ENCODE measurements around the gene AHR.

Gene AHR

DNA sequence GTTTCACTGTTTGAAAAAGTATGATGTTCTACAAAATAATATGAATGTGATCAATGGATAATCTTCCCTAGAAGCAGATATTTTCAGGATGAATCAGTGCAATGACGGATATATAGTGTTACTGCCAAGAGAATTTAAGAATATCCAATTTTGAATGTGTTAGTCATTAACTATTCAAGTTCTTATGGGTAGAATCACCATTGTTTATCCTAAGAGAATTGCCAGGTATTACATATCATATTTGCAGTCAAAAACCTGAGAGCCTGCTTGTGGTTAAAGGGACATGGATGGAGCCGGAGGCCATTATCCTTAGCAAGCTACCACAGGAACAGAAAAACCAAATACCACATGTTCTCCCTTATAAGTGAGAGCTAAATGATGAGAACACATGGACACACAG lies 26.9 kb downstream of the AHR start:
- DNase-seq (ENCODE audit: extremely low read depth, low read depth): no peak
- TF ChIP-seq CTCF (IDR thresholded peaks at IDR 0.05; ENCODE audit: low read depth, low read length): no peak

DNA sequence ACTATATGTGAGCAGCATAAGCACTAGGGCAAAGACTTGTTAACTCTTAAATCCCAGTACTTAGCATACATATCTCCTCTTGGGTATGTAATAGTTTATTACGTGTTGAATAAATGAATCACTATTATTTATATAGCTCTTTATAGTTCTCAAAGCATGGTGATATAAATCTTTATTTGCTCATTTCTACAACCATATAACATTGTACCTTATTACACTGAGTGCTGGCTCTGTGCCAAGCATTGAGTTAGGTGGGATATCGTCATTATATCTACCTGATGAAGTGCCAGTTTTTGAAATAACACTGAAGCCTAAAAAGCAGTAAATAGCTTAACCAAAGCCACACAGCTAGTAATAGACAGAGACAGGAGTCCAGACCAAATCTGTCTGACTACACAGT lies 27.9 kb downstream of the AHR start:
- TF ChIP-seq CTCF (IDR thresholded peaks at IDR 0.05; ENCODE audit: low read depth, low read length): no peak
- no peak for DNase-seq (ENCODE audit: extremely low read depth, low read depth)

DNA sequence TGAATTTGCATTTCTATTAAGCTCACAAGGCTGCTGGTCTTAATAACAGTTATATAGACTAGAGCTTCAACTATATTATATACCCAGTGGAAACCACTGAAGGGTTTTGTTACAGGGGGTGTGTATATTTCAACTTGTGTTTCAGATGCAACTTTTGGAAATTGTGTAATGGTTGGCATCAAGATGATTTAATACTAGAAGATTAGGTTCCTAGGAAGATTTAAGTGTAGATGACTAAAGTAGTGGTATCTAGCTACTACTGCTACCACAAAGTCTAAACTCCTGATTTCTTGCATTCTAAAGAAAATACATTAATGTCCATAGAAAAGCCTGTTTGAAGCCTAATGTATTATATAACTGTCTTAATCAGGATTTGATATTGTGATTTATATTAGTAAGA lies 30.2 kb downstream of the AHR start:
- no peak for TF ChIP-seq CTCF (IDR thresholded peaks at IDR 0.05; ENCODE audit: low read depth, low read length)
- DNase-seq (ENCODE audit: extremely low read depth, low read depth): no peak

- DNase-seq (ENCODE audit: extremely low read depth, low read depth): no peak
- no peak for TF ChIP-seq CTCF (IDR thresholded peaks at IDR 0.05; ENCODE audit: low read depth, low read length)
Observed at GRCh38 chr7:17329440-17329839, 31.0 kb downstream of the AHR start.

GRCh38 chr7:17331891-17332501 lies 33.5 kb downstream of the AHR start:
- no peak for DNase-seq (ENCODE audit: extremely low read depth, low read depth)
- TF ChIP-seq CTCF (IDR thresholded peaks at IDR 0.05; ENCODE audit: low read depth, low read length): no peak

- no peak for DNase-seq (ENCODE audit: extremely low read depth, low read depth)
- TF ChIP-seq CTCF (IDR thresholded peaks at IDR 0.05; ENCODE audit: low read depth, low read length): no peak
Observed at GRCh38 chr7:17333221-17333620, 34.8 kb downstream of the AHR start.

DNA sequence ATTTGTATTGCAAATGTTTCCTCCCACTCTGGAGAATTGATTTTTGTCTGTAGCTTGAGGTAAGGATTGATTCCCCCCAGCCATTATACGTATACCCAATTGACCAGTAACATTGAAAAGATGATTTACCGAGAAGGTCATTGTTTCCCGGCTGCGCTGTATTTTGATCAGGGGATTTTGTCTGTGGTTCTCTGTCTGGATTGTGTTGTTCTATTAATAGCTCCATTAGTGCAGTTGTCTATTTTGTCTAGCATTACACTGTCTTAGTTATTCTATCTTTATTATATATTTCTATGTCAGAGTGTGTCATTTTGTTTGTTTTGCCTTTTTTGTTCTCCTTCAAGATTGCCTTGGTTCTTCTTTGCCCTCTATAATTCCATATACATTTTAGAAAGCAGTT lies 37.7 kb downstream of the AHR start:
- no peak for TF ChIP-seq CTCF (IDR thresholded peaks at IDR 0.05; ENCODE audit: low read depth, low read length)
- no peak for DNase-seq (ENCODE audit: extremely low read depth, low read depth)

Data from AG09319 (cell line).